Mucosa of descending colon (tissue), 3 donors: ENCODE measurements around the gene CUL3. TPM values are rescaled to one million over a fixed set of nuclear protein-coding genes. Genes with fewer than 3 reads are reported as not detected.
"Not testable (repeated sequence)": the region's sequence is repeated elsewhere in the genome, so short reads cannot be mapped to it uniquely, and the experiment has no call there.

Source experiments
- ATAC-seq: fragments of 200-7000 bp; cut with Tn5 transposase; one replicate; pipeline ENCODE4 v1.9.1; 2020; ENCODE audit warnings: mild to moderate bottlenecking, moderate library complexity
- DNase-seq, 3 donors: peaks; one replicate each; pipeline ENCODE4 v3.0.0-alpha.2; 2020
- H3K36me3 ChIP-seq: fragments of 200-600 bp; one replicate; pipeline ENCODE4 v1.8.0; 2021; ENCODE audit warnings: low read depth, mild to moderate bottlenecking
- H3K4me1 ChIP-seq: fragments of 200-600 bp; one replicate; pipeline ENCODE4 v1.8.0; 2021; ENCODE audit warnings: low read depth, mild to moderate bottlenecking
- H3K4me3 ChIP-seq: fragments of 200-600 bp; one replicate; pipeline ENCODE4 v1.8.0; 2021; ENCODE audit warnings: mild to moderate bottlenecking
- H3K9me3 ChIP-seq: fragments of 200-600 bp; one replicate; pipeline ENCODE4 v1.8.0; 2021; ENCODE audit warnings: mild to moderate bottlenecking
- intact Hi-C, 2 donors: fragments of 100-400 bp; cut with DNase I in 1 of 2; cut with micrococcal nuclease in 1 of 2; formaldehyde crosslinking; loops; one replicate each; pipeline versions ENCODE4 v1.11.0 to v1.11.1; 2022; cut with DNase I, micrococcal nuclease
- total RNA-seq, 3 donors: library from RNA; stranded (reverse); fragmentation: NEBNext Ultra II Directional in 2 of 3; extraction: Animal tissue kit (Norgen Biotek cat#: 25700) in 2 of 3; gene quantifications; one replicate each; pipeline versions ENCODE4 v1.2.1 to v1.2.4, GENCODE V29; 2021 to 2023
- TF ChIP-seq, protein P1 (sequence below): fragments of 200-600 bp; IDR thresholded peaks from one replicate; pipeline ENCODE4 v1.8.0; 2022; ENCODE audit warnings: antibody characterized with exemption, mild to moderate bottlenecking
- donor health status: DM: no; HTN: no; CAD: no; lungs with moderate emphysema.
- donor health status: DM: no; HTN: no; CAD: no.
- donor health status: DM: no; HTN: yes; CAD: no.

Gene CUL3
- total RNA-seq, 3 donors from 2014 or later = 77.3 to 83.5 (median 79.0) TPM

DNA sequence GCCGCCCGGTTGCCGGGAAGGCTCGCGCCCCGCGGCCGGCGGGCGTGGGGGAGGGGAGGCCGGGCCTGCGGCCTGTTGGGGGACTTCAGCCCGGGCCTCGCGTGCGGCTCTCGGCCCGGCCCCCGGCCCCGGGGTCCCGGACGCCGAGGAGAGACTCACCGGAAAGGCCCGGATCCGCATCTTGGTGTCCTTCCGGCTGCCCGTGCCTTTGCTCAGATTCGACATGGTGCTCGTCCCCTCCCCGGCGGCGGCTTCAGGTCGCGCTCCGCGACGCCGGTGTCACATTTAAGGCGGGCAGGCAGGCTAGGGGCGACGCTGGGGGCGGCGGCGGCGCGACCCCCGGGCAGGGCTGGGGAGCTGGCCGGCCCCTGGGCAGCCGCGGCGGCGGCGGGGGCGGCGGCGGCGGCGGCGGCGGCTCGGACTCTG lies 365 bp downstream of the CUL3 start:
- intact Hi-C loops = no loop called here
- Histone ChIP-seq H3K4me3 (peak overlapping the region; percentile 81), H3K36me3 (no peaks in the 10 kb centered on the region), H3K9me3 (no peaks in the 10 kb centered on the region), H3K4me1 (peaks cover 18% of the 10 kb centered on the region)
- DNase-seq (peak in 2 of 3 donors; percentile 62 to 86), ATAC-seq (no peak)
- TF ChIP-seq, protein P1, sequence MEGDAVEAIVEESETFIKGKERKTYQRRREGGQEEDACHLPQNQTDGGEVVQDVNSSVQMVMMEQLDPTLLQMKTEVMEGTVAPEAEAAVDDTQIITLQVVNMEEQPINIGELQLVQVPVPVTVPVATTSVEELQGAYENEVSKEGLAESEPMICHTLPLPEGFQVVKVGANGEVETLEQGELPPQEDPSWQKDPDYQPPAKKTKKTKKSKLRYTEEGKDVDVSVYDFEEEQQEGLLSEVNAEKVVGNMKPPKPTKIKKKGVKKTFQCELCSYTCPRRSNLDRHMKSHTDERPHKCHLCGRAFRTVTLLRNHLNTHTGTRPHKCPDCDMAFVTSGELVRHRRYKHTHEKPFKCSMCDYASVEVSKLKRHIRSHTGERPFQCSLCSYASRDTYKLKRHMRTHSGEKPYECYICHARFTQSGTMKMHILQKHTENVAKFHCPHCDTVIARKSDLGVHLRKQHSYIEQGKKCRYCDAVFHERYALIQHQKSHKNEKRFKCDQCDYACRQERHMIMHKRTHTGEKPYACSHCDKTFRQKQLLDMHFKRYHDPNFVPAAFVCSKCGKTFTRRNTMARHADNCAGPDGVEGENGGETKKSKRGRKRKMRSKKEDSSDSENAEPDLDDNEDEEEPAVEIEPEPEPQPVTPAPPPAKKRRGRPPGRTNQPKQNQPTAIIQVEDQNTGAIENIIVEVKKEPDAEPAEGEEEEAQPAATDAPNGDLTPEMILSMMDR = no peak

DNA sequence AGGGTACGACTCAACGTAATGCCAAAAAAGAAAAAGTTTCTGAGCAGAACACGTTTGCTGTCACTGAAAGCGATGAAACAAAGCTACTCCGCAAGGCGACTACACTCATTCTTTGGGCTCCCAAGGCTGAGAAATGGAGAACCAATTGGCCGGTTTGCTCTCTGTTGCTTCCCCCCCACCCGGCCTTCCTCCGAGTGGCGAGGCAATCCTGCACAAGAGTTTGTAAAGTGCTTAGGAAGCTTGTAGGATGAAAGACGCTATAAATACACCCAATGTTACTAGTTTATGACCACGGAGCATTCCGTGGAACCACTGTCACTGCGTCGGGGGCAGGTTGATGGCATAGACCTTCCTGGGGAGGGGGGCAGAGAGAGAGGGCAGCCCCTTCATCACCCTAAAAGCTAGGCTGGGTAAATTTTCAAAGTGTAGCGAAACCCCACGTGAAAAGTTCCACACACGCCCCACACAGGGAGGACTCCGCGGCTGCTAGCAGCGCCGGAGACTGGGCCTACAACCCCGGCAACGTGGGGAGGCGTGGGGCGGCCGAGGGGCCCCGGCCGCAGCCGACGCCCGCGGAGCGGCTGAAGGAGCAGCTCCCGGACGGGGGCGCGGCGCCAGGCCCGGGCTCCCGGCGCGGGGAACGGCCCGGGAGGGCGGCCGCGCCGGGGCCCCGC lies 915 bp downstream of the CUL3 start:
- Histone ChIP-seq H3K36me3 (no peaks in the 10 kb centered on the region), H3K4me1 (peaks cover 18% of the 10 kb centered on the region)
- intact Hi-C loops = no loop called here

DNA sequence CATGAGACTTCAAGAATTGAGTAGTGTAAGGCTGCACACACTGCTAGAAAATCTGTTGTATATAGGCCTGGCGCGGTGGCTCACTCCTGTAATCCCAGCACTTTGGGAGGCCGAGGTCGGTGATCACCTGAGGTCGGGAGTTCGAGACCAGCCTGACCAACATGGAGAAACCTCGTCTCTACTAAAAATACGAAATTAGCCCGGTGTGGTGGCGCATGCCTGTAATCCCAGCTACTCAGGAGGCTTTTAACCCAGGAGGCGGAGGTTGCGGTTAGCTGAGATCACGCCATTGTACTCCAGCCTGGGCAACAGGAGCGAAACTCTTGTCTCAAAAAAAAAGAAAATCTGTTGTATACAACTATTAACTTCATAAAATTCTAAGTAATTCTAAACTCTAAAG lies 2.1 kb downstream of the CUL3 start:
- H3K9me3 ChIP-seq, ATAC-seq, H3K36me3 ChIP-seq, DNase-seq, intact Hi-C loops, H3K4me3 ChIP-seq: not testable (repeated sequence)
- peaks cover 18% of the 10 kb centered on the region for H3K4me1 ChIP-seq

More for the DNA sequence above, 915 bp downstream of the CUL3 start:
- DNase-seq (peak; percentile 55 to 66 (median 61)), ATAC-seq (no peak)
- Histone ChIP-seq H3K4me3 (peak overlapping the region; percentile 81), H3K9me3 (no peaks in the 10 kb centered on the region)
- TF ChIP-seq, protein P1 = no peak

DNA sequence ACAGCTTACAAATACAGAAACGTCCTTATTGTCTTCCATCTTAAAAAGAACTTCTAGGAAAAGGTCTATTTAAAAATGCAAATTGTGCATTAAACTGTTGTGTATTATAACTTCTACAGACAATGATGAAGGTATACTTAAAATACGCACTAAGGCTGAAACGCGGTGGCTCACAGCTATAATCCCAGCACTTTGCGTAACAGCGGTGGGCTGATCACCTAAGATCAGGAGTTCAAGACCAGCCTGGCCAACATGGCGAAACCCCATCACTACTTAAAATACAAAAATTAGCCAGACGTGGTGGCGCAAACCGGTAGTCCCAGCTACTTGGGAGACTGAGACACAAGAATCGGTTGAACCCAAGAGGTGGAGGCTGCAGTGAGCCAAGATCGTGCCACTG lies 4.9 kb downstream of the CUL3 start:
- no peak overlapping the region for H3K4me3 ChIP-seq
- H3K4me1 ChIP-seq = peaks cover 28% of the 10 kb centered on the region
- TF ChIP-seq, protein P1 = no peak
- ATAC-seq (no peak), DNase-seq (no peak)
- intact Hi-C loops = no loop called here
- H3K36me3 ChIP-seq = no peaks in the 10 kb centered on the region
- H3K9me3 ChIP-seq = no peaks in the 10 kb centered on the region

GRCh38 chr2:224579411-224579810 lies 5.8 kb downstream of the CUL3 start:
- TF ChIP-seq, protein P1 = no peak
- intact Hi-C loops = no loop called here
- H3K36me3 ChIP-seq = no peaks in the 10 kb centered on the region
- no peak for ATAC-seq
- H3K4me1 ChIP-seq = peaks cover 36% of the 10 kb centered on the region
- no peak for DNase-seq
- no peaks in the 10 kb centered on the region for H3K9me3 ChIP-seq
- H3K4me3 ChIP-seq = no peak overlapping the region

GRCh38 chr2:224577541-224577940 lies 7.6 kb downstream of the CUL3 start:
- DNase-seq (no peak), ATAC-seq (no peak)
- H3K9me3 ChIP-seq = no peaks in the 10 kb centered on the region
- H3K36me3 ChIP-seq = no peaks in the 10 kb centered on the region
- no peak overlapping the region for H3K4me3 ChIP-seq
- H3K4me1 ChIP-seq = peaks cover 39% of the 10 kb centered on the region
- intact Hi-C loops = no loop called here
- TF ChIP-seq, protein P1 = no peak
